Liver (tissue), 9 donors: ENCODE results near the gene GNE. TPM values are rescaled to one million over a fixed set of nuclear protein-coding genes. Genes with fewer than 3 reads are reported as not detected.

Experiments
- DNase-seq: peaks from one replicate; pipeline ENCODE4 v3.0.0-alpha.2; 2017; ENCODE audit warnings: low spot score
- H3K27ac ChIP-seq, 2 donors: one replicate each; pipeline ENCODE4 v1.7.0; 2013; ENCODE audit warnings: inconsistent platforms in 2 of 2, low read length in 2 of 2, control low read depth in 1 of 2, low read depth in 1 of 2, mild to moderate bottlenecking in 1 of 2
- H3K27me3 ChIP-seq, 4 donors: one replicate each; pipeline versions ENCODE4 v1.6.1 to v1.7.0; 2013; ENCODE audit warnings: low read length in 3 of 4, inconsistent platforms in 1 of 4, mild to moderate bottlenecking in 1 of 4, moderate library complexity in 1 of 4; ENCODE audit not compliant: control insufficient read depth in 4 of 4, insufficient read depth in 4 of 4
- H3K36me3 ChIP-seq, 4 donors: one replicate each; pipeline versions ENCODE4 v1.6.1 to v1.7.0; 2013; ENCODE audit warnings: low read length in 3 of 4, mild to moderate bottlenecking in 3 of 4, low read depth in 1 of 4, moderate library complexity in 1 of 4; ENCODE audit not compliant: control insufficient read depth in 4 of 4, insufficient read depth in 3 of 4
- H3K4me1 ChIP-seq, 4 donors: one replicate each; pipeline versions ENCODE4 v1.6.1 to v1.7.0; 2013; ENCODE audit warnings: low read length in 3 of 4, mild to moderate bottlenecking in 3 of 4, moderate library complexity in 1 of 4; ENCODE audit not compliant: control insufficient read depth in 4 of 4, insufficient read depth in 4 of 4
- H3K4me3 ChIP-seq, 3 donors: one replicate each; pipeline versions ENCODE4 v1.6.1 to v1.7.0; 2013; ENCODE audit warnings: low read length in 3 of 3, control low read depth in 1 of 3, low read depth in 1 of 3, mild to moderate bottlenecking in 1 of 3
- H3K9ac ChIP-seq, 2 donors: one replicate each; pipeline ENCODE4 v1.7.0; 2013; ENCODE audit warnings: low read length in 2 of 2, mild to moderate bottlenecking in 2 of 2, moderate library complexity in 2 of 2, control low read depth in 1 of 2, low read depth in 1 of 2
- H3K9me3 ChIP-seq, 4 donors: one replicate each; pipeline versions ENCODE4 v1.6.1 to v1.7.0; 2013; ENCODE audit warnings: low read length in 3 of 4; ENCODE audit not compliant: control insufficient read depth in 4 of 4
- ATF3 ChIP-seq: IDR thresholded peaks from 2 replicates; pipeline ENCODE4 v1.6.1; 2016; ENCODE audit warnings: antibody characterized with exemption
- CTCF ChIP-seq: fragments of 150-350 bp; IDR thresholded peaks from 2 replicates; pipeline ENCODE4 v1.5.1; 2017; ENCODE audit warnings: improper control_type of control experiment, low read depth, low read length; ENCODE audit not compliant: missing input control
- EGR1 ChIP-seq, 2 donors: IDR thresholded peaks; 2 replicates each; pipeline ENCODE4 v1.6.1; 2016 to 2018; ENCODE audit warnings: antibody characterized with exemption in 2 of 2, low read depth in 2 of 2
- FOXA1 ChIP-seq: IDR thresholded peaks from 2 replicates; pipeline ENCODE4 v1.6.1; 2016; ENCODE audit warnings: antibody characterized with exemption
- FOXA2 ChIP-seq: IDR thresholded peaks from 2 replicates; pipeline ENCODE4 v1.6.1; 2016; ENCODE audit warnings: antibody characterized with exemption
- GABPA ChIP-seq, 2 donors: IDR thresholded peaks in 1 of 2; conservative IDR thresholded peaks in 1 of 2; 2 replicates each; pipeline ENCODE4 v1.6.1; 2016; ENCODE audit warnings: antibody characterized with exemption in 2 of 2, mild to moderate bottlenecking in 1 of 2, moderate library complexity in 1 of 2
- HNF4A ChIP-seq, 2 donors: conservative IDR thresholded peaks; 2 replicates each; pipeline ENCODE4 v1.6.1; 2016; ENCODE audit warnings: antibody characterized with exemption in 2 of 2, mild to moderate bottlenecking in 2 of 2
- HNF4G ChIP-seq: IDR thresholded peaks from 2 replicates; pipeline ENCODE4 v1.6.1; 2016; ENCODE audit warnings: antibody characterized with exemption
- JUND ChIP-seq, 2 donors: IDR thresholded peaks; 2 replicates each; pipeline ENCODE4 v1.6.1; 2016; ENCODE audit warnings: antibody characterized with exemption in 2 of 2
- MAX ChIP-seq: IDR thresholded peaks from 2 replicates; pipeline ENCODE4 v1.6.1; 2016; ENCODE audit warnings: antibody characterized with exemption
- NR2F2 ChIP-seq: IDR thresholded peaks from 2 replicates; pipeline ENCODE4 v1.6.1; 2016; ENCODE audit warnings: antibody characterized with exemption
- RAD21 ChIP-seq, 2 donors: IDR thresholded peaks; 2 replicates each; pipeline ENCODE4 v1.6.1; 2016; ENCODE audit warnings: antibody characterized with exemption in 2 of 2, mild to moderate bottlenecking in 2 of 2
- REST ChIP-seq: IDR thresholded peaks from 2 replicates; pipeline ENCODE4 v1.6.1; 2016; ENCODE audit warnings: antibody characterized with exemption, mild to moderate bottlenecking
- RXRA ChIP-seq, 2 donors: IDR thresholded peaks; 2 replicates each; pipeline ENCODE4 v1.6.1; 2017 to 2018; ENCODE audit warnings: antibody characterized with exemption in 2 of 2, mild to moderate bottlenecking in 1 of 2
- SP1 ChIP-seq: IDR thresholded peaks from 2 replicates; pipeline ENCODE4 v1.6.1; 2018; ENCODE audit warnings: antibody characterized with exemption, mild to moderate bottlenecking
- TAF1 ChIP-seq: conservative IDR thresholded peaks from 2 replicates; pipeline ENCODE4 v1.6.1; 2016; ENCODE audit warnings: antibody characterized with exemption, mild to moderate bottlenecking
- YY1 ChIP-seq: IDR thresholded peaks from 2 replicates; pipeline ENCODE4 v1.6.1; 2016; ENCODE audit warnings: antibody characterized with exemption, mild to moderate bottlenecking
- ZBTB33 ChIP-seq: IDR thresholded peaks from 2 replicates; pipeline ENCODE4 v1.6.1; 2016; ENCODE audit warnings: antibody characterized with exemption
- WGBS: extraction: QIAGEN DNeasy Blood & Tissue Kit; methylation state at CpG from one replicate; pipeline ENCODE4 v1.1.7; 2013; 5-methylcytosine and 5-hydroxymethylcytosine counted together
- polyA plus RNA-seq, 2 donors: library from polyadenylated mRNA; stranded (reverse) in 1 of 2; unstranded in 1 of 2; fragments of 200-250 nt in 1 of 2; fragments of >200 nt in 1 of 2; fragmentation: Nextera tagmentation in 1 of 2; extraction: Ambion mirVana in 1 of 2; gene quantifications; one replicate each; pipeline versions ENCODE4 v1.2.1 to v1.2.3, GENCODE V29; 2013 to 2015
- total RNA-seq, 2 donors: library from RNA; depleted of rRNA; stranded (reverse); fragments of >200 nt; gene quantifications; one replicate each; pipeline ENCODE4 v1.2.3, GENCODE V29; 2014
- donor health status: healthy.
- donor health status: healthy.
- donor health status: healthy.
- donor health status: healthy.
- donor health status: healthy.

Gene GNE
- total and polyA plus RNA-seq, 4 donors = 21.8 to 177 (median 38.1) TPM

GRCh38 chr9:36218411-36218901 lies 39.8 kb downstream of the GNE start:
- Histone ChIP-seq H3K27me3 (no peaks in the 10 kb centered on the region), H3K9ac (no peak overlapping the region), H3K36me3 (peaks cover 25 to 76% (median 72%) of the 10 kb centered on the region in 4 donors), H3K4me1 (no peaks in the 10 kb centered on the region), H3K9me3 (no peaks in the 10 kb centered on the region), H3K4me3 (no peak overlapping the region), H3K27ac (no peak overlapping the region)
- WGBS = 91% methylated on average over 7 of the region's 7 CpGs
- DNase-seq = no peak
- TF ChIP-seq ZBTB33 (no peak), HNF4G (no peak), YY1 (no peak), FOXA1 (no peak), FOXA2 (no peak), NR2F2 (no peak), SP1 (no peak), ATF3 (no peak), REST (no peak), EGR1 (IDR thresholded peaks at IDR 0.05; ENCODE audit: low read depth in 2 of 2) (no peak), HNF4A (conservative IDR thresholded peaks at IDR 0.05) (no peak), RAD21 (IDR thresholded peaks at IDR 0.05) (no peak), JUND (IDR thresholded peaks at IDR 0.05) (no peak), TAF1 (no peak), CTCF (no peak), MAX (no peak), GABPA (IDR thresholded peaks at IDR 0.05 in 1 of 2, conservative IDR thresholded peaks at IDR 0.05 in 1 of 2) (no peak), RXRA (IDR thresholded peaks at IDR 0.05) (no peak)
